NCI-H2107 (cell line): Measurements from ENCODE around the gene CSPG4.
A peak's percentile ranks its signal among the peaks of the same experiment; 100 is the strongest.

Experiments used
- DNase-seq: peaks from one replicate; lab custom pipeline; 2025; lab: John Stamatoyannopoulos, UW

Gene CSPG4

GRCh38 chr15:75669191-75669878, 43.3 kb downstream of the CSPG4 start:
- no peak for DNase-seq

DNA sequence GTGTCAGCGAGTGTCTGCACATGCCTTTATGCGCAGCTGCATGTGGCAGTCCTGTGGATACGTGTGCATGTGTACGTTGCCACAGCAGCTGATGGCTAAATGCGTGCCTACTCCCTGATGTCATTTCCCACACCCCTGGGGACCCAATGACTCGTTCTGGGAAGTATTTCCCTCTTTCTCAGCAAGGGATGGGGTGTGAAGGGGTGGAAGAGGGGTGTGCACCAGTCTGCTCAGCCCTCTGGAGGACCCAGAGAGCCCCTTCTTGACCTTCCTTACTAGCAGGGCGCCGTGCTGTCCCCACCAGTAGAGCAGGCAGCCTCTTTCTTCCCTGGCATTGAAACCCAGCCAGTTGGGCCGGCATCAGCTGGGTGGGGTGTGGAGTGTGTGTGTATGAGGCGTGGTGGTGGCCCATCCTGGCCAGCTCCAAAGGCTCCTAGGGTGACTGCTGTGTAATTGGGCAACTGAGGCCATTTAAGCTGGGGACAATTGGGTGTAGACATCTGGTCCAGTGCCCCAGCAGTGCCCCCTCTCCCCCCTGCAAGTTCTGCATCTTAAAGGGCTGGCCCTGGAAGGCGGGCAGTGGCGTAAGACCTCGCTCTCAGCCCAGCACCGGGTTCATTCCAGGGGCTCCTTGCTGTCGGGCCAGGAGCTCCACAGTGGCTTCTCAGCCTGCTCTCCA, 45.7 kb downstream of the CSPG4 start:
- peak; percentile 26 for DNase-seq

DNA sequence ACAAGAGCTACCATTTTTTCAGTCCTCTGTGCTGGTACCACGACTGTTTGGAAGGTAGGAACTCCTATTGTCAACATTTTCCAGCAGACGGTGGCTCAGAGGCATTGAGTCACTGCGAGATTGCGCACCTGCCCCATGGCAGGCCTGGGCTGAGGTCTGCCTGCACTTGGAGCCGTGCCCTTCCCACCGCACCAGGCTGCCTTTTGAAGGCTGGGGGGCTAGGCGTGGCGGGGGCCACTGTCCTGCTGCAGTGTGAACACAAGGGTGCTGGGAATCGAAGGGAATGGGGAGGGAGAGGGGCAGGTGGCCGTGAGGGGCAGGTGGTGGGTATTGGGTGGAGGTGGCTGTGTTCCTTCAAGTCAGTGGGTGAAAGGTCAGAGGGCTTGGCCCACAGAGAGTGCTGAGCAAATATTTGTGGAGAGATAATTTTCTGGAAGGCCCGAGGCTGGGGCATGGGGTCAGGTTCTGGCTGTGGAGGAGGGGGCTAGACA, 48.7 kb downstream of the CSPG4 start:
- no peak for DNase-seq

GRCh38 chr15:75662823-75663519, 49.7 kb downstream of the CSPG4 start:
- no peak for DNase-seq

- no peak for DNase-seq
Observed at GRCh38 chr15:75661756-75662140, 50.9 kb downstream of the CSPG4 start.

DNA sequence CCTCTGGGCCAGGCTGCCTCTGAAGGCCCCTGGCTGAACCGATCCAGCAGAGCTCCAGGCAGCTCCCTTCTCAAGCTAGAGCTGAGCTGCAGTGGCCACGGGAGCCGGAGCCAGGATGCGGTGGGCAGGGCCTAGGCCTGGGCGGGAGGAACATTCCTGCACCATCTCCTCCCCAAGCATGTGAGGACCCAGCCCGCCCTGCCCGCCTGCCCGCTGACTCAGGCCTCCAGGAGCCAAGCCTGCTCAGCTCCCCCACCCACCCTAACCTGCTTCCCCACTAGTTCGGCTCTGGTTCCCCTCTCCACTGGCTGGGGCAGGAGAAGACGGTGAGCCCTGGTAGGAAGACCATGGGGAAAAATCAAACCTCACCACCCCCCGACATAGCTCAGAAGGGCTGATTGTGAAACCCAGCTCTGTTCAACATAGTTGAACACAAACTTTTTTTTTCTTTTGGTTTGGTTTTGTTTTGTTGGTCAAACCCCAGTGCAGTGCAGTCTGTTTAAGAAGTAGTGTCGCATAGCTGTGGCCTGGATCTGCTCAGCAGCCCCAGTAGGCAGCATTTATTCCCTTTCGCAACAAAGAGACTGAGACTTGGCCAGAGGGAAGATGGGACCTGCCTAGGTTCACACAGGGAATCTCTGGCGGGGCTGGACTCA, 51.4 kb downstream of the CSPG4 start:
- DNase-seq: no peak

- no peak for DNase-seq
Observed at GRCh38 chr15:75659928-75660645, 52.6 kb downstream of the CSPG4 start.

GRCh38 chr15:75659141-75659771, 53.4 kb downstream of the CSPG4 start:
- no peak for DNase-seq

DNA sequence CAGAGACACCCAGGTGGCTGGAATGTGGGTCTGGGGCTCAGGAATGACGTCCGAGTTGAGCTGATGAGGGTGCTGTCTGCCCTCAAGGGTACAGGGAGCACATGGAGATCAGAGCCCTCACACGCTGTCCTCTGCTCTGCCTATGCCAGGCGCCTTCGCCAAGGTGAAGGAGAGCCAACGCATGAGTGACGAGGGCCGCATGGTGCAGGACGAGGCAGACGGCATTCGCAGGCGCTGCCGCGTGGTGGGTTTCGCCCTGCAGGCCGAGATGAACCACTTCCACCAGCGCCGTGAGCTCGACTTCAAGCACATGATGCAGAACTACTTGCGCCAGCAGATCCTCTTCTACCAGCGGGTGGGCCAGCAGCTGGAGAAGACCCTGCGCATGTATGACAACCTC, 55.8 kb downstream of the CSPG4 start:
- no peak for DNase-seq

DNA sequence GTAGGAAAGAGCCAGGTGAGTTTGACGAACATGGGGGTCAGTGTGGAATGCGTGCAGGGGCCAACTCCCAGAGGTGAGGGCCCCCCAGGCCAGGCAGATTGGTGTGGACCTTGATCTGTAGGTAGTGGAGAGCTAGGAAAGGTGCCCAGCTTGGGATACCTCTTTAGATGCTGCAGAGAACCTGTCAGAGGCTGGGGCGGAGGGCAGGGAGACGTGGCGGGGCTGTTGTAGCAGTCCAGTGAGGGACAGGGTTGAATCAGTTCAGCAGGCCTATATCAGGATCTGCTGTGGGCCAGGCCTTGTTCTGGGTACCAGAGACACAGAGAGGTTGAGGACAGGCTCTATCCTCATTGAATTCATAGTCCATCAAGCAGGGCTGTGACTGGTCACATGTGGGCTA, 56.3 kb downstream of the CSPG4 start:
- no peak for DNase-seq

DNA sequence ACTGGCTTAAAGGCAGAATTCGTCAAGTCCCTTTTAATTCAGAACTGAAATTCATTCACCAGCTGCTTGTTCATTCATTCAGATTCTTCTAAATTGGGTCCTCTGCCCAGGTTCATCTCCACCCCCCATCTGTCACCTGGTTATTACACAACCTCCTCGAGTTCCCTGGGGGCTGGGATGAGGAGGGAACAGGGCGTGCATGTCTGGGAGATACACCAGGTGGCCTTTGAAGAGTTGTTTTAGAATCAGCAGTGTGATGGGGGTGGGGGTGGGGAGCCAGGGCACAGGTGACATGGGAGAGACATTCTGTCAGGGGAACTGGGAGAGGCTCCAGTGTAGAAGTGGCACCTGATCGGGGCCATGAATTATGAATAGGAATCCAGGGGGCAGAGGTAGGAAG, 56.7 kb downstream of the CSPG4 start:
- no peak for DNase-seq

DNA sequence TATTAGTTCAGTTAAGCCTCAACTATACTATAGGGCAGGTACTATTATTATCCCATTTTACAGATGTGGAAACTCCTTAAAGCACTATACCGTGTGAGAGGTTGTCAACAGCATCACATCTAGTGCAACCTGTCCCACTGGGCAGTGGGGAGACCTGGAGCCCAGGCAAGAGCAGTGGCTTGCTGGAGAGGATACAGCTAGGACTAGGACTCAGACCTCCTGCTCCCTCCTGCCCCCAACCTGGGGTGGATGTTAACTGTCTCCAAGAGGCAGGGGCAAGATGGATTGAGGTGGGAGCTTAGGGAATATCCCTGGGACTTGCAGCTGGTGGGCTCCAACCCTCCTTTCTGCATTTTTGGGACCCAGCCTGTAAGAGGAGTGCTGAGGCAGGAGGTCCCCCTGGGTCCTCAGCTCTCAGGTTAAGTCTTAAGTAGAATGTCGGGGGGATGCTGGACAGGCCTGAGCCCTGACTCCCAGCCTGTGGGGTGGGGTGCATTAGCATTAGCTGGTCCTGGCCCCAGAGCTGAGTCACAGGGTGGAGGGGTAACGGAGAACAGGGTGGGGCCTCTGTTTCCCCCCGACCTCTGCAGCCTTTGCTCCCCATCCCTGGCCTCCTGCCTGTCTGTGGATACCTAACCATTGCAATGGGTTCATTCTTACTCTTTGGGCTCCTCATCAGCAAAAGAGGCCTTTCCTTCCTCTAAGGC, 58.3 kb downstream of the CSPG4 start:
- DNase-seq: no peak

GRCh38 chr15:75653347-75653913, 59.2 kb downstream of the CSPG4 start:
- DNase-seq: no peak

DNA sequence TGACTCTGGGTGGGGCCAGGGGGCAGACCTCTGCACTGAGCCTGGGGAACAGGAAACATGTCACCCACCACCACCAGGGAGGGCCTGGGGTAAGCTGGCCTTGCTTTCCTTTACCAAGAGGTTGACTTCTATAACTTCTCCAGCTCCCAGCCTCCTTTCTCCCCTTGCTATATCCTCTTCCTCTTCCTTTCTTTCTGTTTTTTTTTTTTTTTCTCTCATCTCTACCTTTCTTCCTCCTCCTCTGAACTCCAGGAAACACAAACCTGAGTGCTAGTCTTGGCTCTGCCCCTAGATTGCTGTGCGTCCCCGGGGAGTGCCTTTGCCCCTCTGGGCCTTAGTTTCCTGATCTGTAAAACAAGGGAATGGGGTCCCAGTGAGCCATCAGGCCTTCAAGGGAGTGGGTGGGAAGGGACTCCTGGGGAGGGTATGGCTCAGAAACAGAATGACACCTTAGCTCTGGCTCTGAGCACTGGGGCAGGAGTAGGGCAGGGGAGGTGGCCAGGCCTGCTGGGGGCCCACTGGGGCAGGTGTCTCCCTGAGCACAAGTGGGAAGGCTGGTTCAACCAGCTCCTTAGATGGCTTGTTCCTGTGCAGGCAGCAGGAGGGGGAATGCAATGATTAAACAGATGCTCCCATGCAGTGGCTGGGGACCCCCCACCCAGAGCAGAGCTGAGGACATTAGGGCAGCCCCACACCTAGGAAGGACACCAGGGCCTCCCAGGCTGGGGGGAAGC, 60.7 kb downstream of the CSPG4 start:
- DNase-seq: no peak

GRCh38 chr15:75650908-75651809, 61.5 kb downstream of the CSPG4 start:
- DNase-seq: no peak

DNA sequence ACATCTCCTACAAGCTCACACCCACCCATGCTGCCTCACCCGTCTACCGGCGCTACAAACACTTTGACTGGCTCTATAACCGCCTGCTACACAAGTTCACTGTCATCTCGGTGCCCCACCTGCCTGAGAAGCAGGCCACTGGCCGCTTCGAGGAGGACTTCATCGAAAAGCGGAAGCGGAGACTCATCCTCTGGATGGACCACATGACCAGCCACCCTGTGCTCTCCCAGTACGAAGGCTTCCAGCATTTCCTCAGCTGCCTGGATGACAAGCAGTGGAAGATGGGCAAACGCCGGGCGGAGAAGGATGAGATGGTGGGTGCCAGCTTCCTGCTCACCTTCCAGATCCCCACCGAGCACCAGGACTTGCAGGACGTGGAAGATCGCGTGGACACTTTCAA, 62.8 kb downstream of the CSPG4 start:
- no peak for DNase-seq

GRCh38 chr15:75649045-75649761, 63.4 kb downstream of the CSPG4 start:
- DNase-seq: no peak
